Urothelium cell line (cell line): ENCODE results near the gene TOX2.

Experiments used
- DNase-seq: peaks from one replicate; pipeline ENCODE4 v3.0.0; 2011; ENCODE audit warnings: low spot score, mixed read lengths
- FAIRE-seq: peaks from 2 replicates; lab custom pipeline; 2011; peaks lifted over from hg19 to GRCh38; lab: Jason Lieb, UNC

Gene TOX2

DNA sequence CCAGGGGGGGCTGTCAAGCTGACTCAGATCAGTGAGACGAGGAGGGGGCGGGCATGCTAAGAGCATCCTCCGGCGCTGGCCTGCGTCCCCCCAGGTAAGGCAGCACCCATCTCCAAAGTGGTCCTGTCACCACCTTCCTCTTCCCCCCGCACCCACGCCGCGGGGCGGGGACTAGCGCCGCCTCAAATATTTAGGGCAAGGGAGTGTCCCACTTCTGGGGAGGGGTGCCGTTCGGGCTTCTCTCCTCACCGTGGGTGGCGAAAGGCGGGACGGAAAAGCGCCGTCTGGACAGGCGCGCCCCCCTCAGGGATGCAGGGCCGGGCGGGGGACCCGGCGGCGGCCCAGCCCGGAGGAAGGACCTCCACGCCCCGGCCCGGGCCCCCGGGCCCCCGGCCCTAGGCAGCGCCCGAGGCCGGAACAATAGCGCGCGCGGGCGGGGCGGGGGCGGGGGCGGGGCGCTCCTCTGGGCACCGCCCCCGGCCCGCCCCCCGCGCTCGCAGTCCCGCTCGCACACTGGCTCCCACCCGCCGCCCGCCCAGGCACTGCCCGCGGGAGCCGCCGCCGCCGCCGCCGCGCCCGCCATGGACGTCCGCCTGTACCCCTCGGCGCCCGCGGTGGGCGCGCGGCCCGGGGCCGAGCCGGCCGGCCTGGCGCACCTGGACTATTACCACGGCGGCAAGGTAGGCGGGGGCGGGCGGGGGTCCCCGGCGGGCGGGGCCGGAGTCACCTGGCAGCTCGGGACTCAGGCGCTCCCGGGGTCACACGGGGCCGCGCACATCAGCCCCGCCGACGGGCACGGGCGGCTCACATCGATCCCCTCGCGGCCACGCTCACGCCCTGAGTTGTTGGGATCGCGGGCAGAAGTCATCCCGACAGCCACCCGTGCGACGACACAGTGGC lies at the start of gene TOX2:
TOX2 (plus strand) TSS at position 542 of the 900 bp plus-strand sequence; CDS start at position 582, 40 bp downstream.
- peak; percentile 92 for DNase-seq

DNA sequence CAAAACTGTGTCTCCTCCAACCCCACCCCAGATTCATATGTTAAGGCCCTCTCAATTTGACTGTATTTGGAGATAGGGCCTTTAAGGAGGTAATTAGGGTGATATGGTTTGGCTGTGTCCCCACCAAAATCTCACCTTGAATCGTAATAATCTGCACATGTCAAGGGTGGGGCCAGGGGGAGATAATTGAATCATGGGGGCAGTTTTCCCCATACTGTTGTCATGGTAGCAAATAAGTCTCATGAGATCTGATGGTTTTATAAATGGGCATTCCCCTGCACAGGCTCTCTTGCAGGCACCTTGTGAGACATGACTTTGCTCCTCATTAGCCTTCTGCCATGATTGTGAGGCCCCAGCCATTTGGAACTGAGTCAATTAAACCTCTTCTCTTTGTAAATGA lies 46.6 kb upstream of the TOX2 start:
- DNase-seq: no peak

More for the DNA sequence above, at the start of gene TOX2:
- FAIRE-seq: no peak

GRCh38 chr20:43870484-43870883 lies 44.2 kb upstream of the TOX2 start:
- DNase-seq: no peak

More for the DNA sequence above, 46.6 kb upstream of the TOX2 start:
- no peak for FAIRE-seq

GRCh38 chr20:43878776-43879175 lies 35.9 kb upstream of the TOX2 start:
- FAIRE-seq: no peak
- DNase-seq: no peak

More at GRCh38 chr20:43870484-43870883, 44.2 kb upstream of the TOX2 start:
- no peak for FAIRE-seq

DNA sequence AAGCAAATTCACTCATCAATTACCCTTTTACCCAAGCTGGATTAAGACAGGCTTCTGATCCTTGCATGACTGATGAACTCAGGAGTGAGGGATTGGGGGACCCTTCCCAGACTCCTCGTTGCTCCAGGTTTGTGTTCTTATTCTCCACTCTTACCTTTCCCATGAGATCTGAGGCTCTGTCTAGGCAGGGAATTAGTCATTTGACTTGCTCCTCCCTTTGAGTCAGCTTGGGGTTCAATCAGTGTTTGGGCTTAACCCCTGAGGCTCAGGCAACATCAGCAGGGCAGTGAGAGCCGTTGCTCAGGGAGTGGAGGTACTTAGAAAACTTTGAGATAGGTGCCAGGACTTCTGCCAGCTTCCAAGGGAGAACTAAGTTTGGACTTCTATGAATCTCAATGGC lies 20.7 kb upstream of the TOX2 start:
- no peak for DNase-seq

GRCh38 chr20:43894491-43894890 lies 20.2 kb upstream of the TOX2 start:
- no peak for DNase-seq
- FAIRE-seq: no peak

More for the DNA sequence above, 20.7 kb upstream of the TOX2 start:
- FAIRE-seq: no peak

GRCh38 chr20:43895235-43895634 lies 19.4 kb upstream of the TOX2 start:
- no peak for FAIRE-seq
- no peak for DNase-seq

DNA sequence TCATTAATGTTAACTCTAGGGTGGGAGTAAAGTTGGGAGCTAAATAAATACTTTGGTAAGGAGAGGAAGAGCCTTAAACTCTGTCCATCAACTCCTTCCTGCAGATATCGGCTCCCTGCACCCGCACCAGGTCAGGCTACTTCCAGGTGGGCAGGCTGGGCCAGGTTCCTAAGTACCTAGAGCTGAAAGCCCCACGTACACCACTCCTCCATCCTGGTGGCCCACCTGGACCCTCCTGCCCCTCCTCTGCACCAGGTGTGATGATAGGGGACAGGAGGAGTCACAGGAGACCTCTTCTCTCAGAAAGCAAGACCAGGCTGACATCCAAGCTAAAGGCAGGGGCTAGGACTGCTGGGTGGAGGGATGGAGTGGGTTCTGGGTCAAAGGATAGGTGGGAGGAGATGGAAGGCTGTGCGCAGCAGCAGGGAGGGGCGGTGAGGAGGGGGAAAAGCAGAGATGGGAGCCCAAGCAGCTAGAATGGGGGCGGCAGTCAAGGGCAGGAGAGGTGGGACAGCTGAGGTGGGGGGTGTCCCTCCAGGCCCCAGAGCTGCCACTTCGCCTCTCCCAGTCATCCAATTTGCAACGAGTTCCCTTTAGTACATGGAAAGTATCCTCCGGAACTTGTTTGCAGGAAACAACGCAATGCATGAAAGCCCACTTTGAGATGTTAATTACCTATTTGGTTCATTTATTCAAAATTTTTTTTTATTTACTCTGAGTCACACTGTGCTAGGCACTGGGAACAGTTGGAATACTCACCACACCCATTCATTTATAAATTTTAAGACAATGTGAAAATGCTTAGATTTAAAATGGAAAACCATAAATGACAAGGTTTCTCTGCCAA lies 15.2 kb upstream of the TOX2 start:
- DNase-seq (no peak), FAIRE-seq (no peak)

DNA sequence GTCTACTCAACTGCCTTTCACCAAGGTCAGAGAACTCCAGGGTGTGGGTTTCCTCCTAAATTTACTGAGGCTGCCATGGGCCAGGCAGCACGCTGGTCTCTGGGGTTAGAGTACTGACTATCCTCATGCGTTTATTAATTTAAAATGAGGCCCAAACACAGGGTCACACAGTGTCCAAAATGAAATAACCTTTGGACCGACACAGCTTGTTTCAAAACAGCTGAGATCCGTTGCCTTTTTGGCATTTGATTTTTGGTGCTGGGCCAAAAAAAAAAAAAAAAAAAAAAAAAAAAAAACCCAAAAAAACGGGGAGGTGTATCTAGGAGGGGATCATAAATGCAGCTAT lies 14.6 kb upstream of the TOX2 start:
- DNase-seq (no peak), FAIRE-seq (no peak)

DNA sequence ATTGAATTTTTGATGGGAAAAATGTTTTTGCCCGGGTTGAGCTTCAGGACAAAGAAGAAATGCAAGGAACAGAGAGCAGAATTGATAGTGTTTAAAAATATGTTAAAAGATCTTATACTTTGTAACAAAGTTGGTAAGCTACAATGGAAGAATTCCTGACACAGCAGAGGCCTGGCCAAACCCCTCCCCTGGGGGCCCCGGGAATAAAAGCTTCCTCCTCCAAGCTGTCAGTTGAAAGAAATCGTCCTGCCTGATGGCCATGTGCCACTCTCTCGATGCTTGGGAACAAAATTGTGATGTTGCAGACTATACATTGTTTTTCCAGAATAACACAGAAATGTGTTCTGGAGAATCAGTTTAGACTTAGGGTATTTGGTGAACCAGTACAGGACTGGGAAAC lies 14.2 kb upstream of the TOX2 start:
- DNase-seq (no peak), FAIRE-seq (no peak)

DNA sequence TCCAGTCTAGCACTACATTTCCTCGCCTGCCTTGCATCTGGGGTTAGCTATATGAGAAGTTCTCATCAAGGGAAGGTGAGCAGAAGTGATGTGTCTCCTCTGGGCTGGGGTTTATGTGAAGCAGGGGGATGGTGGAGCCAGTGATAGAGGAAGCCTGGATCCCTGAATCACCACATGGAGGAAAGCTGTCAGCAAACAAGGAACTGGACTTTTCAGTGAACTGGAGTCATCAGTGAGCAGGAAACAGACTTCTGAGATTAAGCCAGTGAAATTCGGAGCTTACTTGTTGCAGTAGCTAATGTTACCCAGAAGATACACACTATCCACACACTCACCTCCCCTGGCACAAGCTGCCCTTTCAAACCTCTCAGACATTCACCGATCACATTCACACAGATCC lies 13.4 kb upstream of the TOX2 start:
- DNase-seq (no peak), FAIRE-seq (no peak)

GRCh38 chr20:43903953-43904826 lies 10.5 kb upstream of the TOX2 start:
- DNase-seq (no peak), FAIRE-seq (no peak)

- no peak for FAIRE-seq
- DNase-seq: no peak
Observed at GRCh38 chr20:43904827-43905177, 9.8 kb upstream of the TOX2 start.

DNA sequence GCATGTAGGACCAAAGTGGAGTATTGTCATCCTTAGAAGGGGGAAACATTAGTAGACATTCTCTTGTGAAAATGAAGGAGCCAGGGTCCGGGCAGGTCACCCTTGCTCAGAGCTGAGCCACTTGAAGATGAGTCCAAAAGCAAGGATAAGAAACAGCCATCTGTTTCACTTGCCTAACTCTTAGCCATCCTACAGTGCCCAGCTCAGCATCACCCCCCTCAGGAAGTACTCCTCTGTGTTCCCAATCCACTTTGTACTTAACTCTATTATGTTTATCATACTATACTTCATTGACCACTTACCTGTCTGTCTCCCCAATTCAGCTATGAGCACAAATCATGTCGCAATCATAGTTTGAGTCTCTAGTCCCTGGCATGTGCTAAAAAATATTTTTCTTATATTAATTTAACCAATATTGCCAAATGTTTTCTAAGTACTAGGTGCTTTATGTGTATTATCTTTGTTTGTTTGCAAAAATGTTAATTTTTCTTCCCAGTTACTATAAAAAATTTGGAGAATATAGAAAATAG lies 8.1 kb upstream of the TOX2 start:
- DNase-seq: no peak
- no peak for FAIRE-seq

DNA sequence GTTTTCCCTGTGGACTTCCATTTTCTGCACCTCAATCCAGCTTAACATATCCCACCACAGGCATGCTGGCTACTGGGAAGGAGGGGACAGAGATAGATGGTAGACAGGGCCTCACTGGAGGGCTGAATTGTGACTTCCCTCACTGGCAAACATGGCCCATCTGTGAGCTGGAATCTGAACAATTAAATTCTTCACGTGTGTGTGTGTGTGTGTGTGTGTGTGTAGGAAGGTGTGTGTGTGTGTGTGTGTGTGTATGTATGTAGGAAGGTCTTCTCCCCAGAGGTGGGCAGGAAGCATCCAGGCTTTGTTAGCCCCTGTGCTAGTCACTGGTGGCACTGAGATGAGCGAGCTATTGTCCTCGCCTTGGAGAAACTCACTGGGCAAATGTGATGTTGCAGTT lies 5.4 kb upstream of the TOX2 start:
- FAIRE-seq (peak; percentile 80), DNase-seq (no peak)

DNA sequence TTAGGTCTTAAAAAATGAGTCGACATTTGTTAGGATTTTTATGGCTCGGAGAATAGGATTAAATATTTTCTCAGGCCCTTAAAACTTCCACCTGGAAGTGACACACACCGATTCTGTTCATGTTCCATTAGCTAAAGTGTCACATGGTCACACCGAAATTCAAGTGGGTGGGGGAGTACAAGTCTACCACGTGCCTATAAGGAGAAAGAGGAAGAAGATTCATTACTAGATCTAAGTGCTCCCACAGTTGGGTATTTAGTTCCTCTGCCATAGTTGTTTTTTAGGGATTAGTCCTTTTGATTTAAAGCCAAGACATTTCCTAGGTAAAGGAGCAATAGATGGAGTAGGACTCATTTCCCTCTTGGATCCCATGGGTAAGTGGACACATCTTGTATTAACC lies 4.9 kb upstream of the TOX2 start:
- no peak for DNase-seq
- no peak for FAIRE-seq

DNA sequence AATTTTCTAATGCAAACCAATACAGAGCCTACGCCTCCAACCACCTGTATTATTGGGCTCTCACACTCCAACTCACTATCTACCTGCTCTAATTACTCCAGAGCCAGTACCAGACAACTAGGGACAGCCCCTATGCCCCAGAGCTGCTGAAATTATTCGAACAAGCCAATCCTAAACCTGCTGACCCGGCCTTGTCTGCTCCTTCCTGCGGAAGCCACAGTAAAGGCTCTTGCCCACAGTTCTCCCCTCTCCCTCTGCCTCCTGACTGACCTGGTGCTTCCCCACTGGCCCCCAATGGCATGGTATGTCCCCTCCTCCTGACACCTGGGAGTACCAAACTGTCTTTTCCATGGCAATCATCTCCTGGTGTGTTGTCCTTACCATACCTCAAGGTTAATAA lies 4.1 kb upstream of the TOX2 start:
- DNase-seq (no peak), FAIRE-seq (no peak)

DNA sequence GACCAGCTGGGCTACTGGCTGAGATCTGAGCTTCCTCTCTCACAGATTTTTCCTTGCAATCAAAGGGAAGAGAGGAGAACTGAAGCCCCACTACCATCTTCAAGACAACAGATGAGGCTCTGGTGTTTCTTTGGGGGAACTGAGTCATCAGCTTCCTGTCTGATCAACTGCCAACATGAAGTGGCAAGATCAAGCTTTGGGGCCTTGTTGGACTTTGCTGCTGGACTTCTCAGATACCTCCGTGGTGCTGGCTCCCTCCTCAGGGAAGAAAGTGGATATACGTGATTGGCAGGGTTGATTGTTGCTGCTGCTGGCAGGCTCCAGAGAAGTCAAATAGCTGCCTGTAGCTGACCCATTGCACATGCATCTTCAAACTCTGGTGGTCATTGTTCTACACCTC lies 3.6 kb upstream of the TOX2 start:
- FAIRE-seq (no peak), DNase-seq (no peak)

- no peak for DNase-seq
- no peak for FAIRE-seq
Observed at GRCh38 chr20:43913291-43914025, 1.2 kb upstream of the TOX2 start.
